Pancreas (tissue), 10 donors: ENCODE results near the gene C1QL1. TPM values are rescaled to one million over a fixed set of nuclear protein-coding genes. Genes with fewer than 3 reads are reported as not detected.
A peak's percentile ranks its signal among the peaks of the same experiment; 100 is the strongest.

Source experiments
- ATAC-seq, 4 donors: fragments of 200-7000 bp; cut with Tn5 transposase; one replicate each; pipeline versions ENCODE4 v1.8.0 to v1.9.1; 2020; ENCODE audit warnings: mild to moderate bottlenecking in 4 of 4, moderate library complexity in 4 of 4
- DNase-seq, 6 donors: peaks; one replicate each; pipeline ENCODE4 v3.0.0-alpha.2; 2020
- FAIRE-seq: peaks from 2 replicates; lab custom pipeline; 2012; peaks lifted over from hg19 to GRCh38; lab: Jason Lieb, UNC
- H3K27ac ChIP-seq, 4 donors: fragments of 200-600 bp; sonication (generic); 1 replicate in 3 of 4; 2 replicates in 1 of 4; pipeline versions ENCODE4 v1.5.0 to v1.8.0; 2020
- H3K27me3 ChIP-seq, 4 donors: fragments of 200-600 bp; one replicate each; pipeline ENCODE4 v1.8.0; 2021
- H3K36me3 ChIP-seq, 3 donors: fragments of 200-600 bp; sonication (generic) in 1 of 3; one replicate each; pipeline versions ENCODE4 v1.5.0 to v1.8.0; 2020 to 2021
- H3K4me1 ChIP-seq, 3 donors: fragments of 200-600 bp; one replicate each; pipeline ENCODE4 v1.8.0; 2021
- H3K4me3 ChIP-seq, 4 donors: fragments of 200-600 bp; sonication (generic) in 2 of 4; one replicate each; pipeline versions ENCODE4 v1.5.0 to v1.8.0; 2020 to 2021
- H3K9me3 ChIP-seq, 4 donors: fragments of 200-600 bp; one replicate each; pipeline ENCODE4 v1.8.0; 2021
- WGBS, 2 donors: extraction: QIAGEN DNeasy Blood & Tissue Kit; methylation state at CpG; one replicate each; pipeline ENCODE4 v1.1.7; 2013; 5-methylcytosine and 5-hydroxymethylcytosine counted together
- intact Hi-C, 3 donors: fragments of 100-400 bp; cut with DNase I; formaldehyde crosslinking; loops; one replicate each; pipeline versions ENCODE4 v1.11.1 to v1.14.2; 2022
- polyA plus RNA-seq, 2 donors: library from polyadenylated mRNA; stranded (reverse); fragments of 200-250 nt; gene quantifications; one replicate each; pipeline ENCODE4 v1.2.3, GENCODE V29; 2013
- total RNA-seq, 6 donors: library from RNA; stranded (reverse); fragmentation: NEBNext Ultra II Directional in 4 of 6; extraction: Animal tissue kit (Norgen Biotek cat#: 25700) in 4 of 6; gene quantifications; one replicate each; pipeline versions ENCODE4 v1.2.1 to v1.2.4, GENCODE V29; 2021 to 2023
- TF ChIP-seq, protein P1 (sequence below), 4 donors: fragments of 200-600 bp; sonication (generic) in 3 of 4; IDR thresholded peaks; one replicate each; pipeline versions ENCODE4 v1.5.0 to v1.8.0; 2021; ENCODE audit warnings: antibody characterized with exemption in 4 of 4
- donor health status: healthy with polysubstance abuse.
- donor health status: DM: no; HTN: no; CAD: no; lungs with moderate emphysema.
- donor health status: DM: no; HTN: no; CAD: no.
- donor health status: control.
- donor health status: control.
- donor health status: Bipolar disorder and iron deficiency.
- donor health status: DM: yes; HTN: yes; CAD: no.
- donor health status: DM: no; HTN: no; CAD: no.
- donor health status: DM: no; HTN: no; CAD: no.
- donor health status: DM: yes; HTN: yes; CAD: no.

Gene C1QL1
- total and polyA plus RNA-seq, 8 donors = 0.92 to 29.3 (median 3.5) TPM

DNA sequence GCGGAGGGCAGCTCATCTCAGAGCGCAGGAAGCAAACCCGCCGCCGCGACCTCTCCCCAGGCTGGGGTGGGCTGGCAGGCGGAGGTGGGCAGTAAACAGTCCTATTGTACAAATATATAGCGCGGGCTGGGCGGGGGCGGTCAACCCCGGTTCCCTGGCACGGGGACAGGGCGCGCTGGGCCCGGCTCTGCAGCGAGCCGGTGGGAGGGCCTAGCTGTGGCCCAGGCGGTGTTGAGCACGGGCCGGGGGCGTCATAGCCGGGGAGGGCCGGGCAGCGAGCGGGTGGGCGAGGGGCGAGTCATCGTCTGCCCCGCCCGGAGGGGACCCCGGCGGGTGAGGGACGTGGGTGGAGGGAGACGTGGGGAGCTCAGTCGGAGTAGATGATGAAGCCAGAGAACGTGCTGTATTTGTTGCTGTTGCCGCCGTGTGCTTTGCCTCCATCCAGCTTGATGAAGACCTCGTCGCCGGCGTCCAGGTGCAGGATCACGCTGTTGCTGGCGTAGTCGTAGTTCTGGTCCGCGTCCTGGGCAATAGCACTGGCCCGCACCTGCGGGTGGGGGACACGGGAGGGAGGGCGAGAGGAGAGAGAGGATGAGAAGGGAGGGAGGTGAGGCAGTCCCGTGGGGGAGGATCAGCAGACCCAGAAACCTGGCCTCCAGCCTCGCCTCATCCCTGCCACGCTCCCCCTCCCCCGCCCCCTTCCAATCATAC is 8.1 kb downstream of the C1QL1 start:
- H3K4me3 ChIP-seq = no peak overlapping the region
- TF ChIP-seq, protein P1, sequence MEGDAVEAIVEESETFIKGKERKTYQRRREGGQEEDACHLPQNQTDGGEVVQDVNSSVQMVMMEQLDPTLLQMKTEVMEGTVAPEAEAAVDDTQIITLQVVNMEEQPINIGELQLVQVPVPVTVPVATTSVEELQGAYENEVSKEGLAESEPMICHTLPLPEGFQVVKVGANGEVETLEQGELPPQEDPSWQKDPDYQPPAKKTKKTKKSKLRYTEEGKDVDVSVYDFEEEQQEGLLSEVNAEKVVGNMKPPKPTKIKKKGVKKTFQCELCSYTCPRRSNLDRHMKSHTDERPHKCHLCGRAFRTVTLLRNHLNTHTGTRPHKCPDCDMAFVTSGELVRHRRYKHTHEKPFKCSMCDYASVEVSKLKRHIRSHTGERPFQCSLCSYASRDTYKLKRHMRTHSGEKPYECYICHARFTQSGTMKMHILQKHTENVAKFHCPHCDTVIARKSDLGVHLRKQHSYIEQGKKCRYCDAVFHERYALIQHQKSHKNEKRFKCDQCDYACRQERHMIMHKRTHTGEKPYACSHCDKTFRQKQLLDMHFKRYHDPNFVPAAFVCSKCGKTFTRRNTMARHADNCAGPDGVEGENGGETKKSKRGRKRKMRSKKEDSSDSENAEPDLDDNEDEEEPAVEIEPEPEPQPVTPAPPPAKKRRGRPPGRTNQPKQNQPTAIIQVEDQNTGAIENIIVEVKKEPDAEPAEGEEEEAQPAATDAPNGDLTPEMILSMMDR (IDR thresholded peaks at IDR 0.05) = no peak
- H3K36me3 ChIP-seq = no peaks in the 10 kb centered on the region
- H3K9me3 ChIP-seq = no peaks in the 10 kb centered on the region
- no peak overlapping the region for H3K27ac ChIP-seq
- WGBS, 2 donors = 29% methylated on average over 51 to 56 of the region's 56 CpGs
- ATAC-seq (peak in 1 of 4 donors; percentile 11), DNase-seq (peak in 1 of 6 donors; percentile 52), FAIRE-seq (no peak)
- H3K27me3 ChIP-seq = peaks cover 0 to 3% (median 0%) of the 10 kb centered on the region in 4 donors
- intact Hi-C loops = no loop called here
- no peaks in the 10 kb centered on the region for H3K4me1 ChIP-seq

DNA sequence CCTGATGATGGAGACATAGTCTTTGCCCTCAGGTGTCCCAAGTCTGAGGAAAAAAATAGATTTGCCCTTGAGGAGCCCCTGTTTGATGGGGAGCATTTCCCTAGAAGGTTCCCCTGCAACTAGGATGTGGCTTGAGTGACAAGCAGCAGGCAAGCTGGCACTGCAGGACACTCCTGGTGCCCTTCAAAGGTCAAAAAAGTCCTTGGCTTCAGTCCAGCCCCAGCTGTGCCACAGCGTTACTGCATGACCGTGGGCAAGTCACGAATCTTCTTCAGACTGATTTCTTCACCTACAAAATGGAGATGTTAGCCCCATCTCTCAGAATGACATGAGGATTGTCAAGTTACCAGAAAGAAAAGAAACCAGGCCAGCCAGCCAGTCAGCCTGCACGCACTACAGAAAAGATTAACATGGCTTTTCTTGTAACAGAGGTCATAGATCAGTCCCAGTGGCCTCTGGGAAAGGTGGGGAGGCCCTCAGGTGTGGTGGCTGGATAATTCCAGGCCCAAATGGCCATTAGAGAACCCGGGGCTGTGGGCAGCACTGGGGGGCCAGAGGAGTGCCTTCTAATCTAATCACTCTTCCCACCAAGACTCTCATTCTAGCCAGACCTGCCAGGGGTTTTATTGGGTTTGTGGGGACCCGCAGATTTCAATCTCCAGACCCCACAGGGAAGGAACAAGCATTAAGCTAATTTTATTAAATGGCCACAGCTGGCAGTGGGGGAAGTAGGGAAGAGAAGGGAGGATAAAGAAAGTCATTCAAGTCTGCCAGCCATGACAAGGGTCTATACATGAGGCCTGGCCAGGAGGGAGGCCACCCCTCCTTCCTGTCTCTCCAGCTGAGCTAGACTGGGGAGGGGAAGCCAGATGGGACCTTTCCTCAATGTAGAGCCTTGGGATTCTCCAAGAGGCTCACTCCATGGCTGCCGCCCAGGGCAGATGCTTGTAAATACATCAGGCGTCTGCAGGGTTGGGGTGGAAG is 10.8 kb downstream of the C1QL1 start:
- H3K9me3 ChIP-seq = no peaks in the 10 kb centered on the region
- no peak for ATAC-seq
- peak in 1 of 6 donors; percentile 21 for DNase-seq
- no peaks in the 10 kb centered on the region for H3K4me1 ChIP-seq
- TF ChIP-seq, protein P1 (IDR thresholded peaks at IDR 0.05) = no peak
- peaks cover 0 to 3% (median 0%) of the 10 kb centered on the region in 4 donors for H3K27me3 ChIP-seq
- no peak overlapping the region for H3K27ac ChIP-seq
- FAIRE-seq = no peak
- WGBS, 2 donors = 63 to 66% methylated on average over 8 of the region's 8 CpGs
- no peaks in the 10 kb centered on the region for H3K36me3 ChIP-seq
- no peak overlapping the region for H3K4me3 ChIP-seq
- intact Hi-C loops = no loop called here

DNA sequence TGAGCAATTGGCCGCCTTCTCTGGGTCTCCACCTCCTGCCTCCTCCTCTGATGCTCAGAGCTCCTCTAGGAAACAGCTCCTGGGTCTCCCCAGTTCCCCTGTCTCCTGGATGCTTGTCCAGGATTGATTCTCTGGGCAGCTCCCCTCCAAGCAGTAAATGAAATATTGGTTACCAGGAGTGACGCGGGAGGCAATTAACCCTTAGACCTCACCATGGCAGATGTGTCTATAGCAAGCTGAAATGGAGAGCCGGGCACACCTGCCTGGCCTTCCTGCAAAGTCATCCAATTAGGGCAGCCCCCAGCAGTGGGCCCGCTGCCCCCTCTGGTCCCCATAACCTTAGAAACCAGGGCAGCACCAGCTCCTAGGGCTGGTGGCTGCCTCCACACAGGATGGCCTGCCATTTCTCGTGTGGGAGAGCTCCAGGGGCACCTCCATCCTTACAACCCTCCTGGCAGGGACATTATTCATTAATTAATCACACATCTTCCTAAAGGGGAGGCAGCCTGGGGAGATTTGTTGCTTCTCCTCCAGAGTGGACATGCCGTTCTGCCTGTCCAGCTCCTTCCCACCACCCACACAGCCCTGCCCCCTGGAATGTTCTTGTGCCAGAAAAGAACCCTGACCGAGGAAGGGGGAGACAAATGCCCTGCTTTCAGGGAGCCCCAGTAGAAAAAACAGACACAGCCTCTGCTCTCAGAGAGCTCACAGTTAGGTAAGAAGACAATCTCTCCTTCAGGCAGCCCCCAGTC is 12.3 kb downstream of the C1QL1 start:
- 61 to 65% methylated on average over 8 of the region's 8 CpGs for WGBS, 2 donors
- ATAC-seq (no peak), DNase-seq (peak in 1 of 6 donors; percentile 20), FAIRE-seq (no peak)
- intact Hi-C loops = no loop called here
- Histone ChIP-seq H3K27me3 (peaks cover 0 to 3% (median 0%) of the 10 kb centered on the region in 4 donors), H3K9me3 (no peaks in the 10 kb centered on the region), H3K4me3 (no peak overlapping the region), H3K4me1 (no peaks in the 10 kb centered on the region), H3K27ac (no peak overlapping the region), H3K36me3 (no peaks in the 10 kb centered on the region)
- TF ChIP-seq, protein P1 (IDR thresholded peaks at IDR 0.05) = no peak

DNA sequence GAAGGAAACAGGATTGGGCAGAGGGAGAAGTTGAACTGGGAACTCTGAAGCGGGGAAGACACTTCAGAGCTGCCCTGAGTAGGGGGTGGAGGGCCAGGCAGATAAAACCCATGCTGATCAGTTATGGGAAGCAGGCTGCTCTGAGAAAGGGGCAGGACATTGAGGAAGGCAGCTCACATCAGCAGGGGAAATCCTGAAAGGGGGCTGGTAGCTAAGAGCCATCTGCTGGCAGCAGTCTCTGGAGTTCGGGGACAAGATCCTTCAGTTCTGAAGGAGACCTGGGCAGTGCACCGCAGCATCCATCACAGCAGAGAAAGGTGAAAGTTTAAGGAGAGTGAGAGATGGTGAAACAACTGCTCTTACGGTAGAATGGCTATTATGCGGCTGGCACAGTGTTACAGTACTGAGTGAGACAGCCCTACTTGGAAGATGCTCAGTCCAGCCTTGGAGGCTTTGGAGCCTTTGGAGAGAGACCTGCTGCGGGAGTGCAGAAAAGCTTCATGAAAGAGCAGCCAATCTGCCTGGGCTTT is 15.1 kb downstream of the C1QL1 start:
- no peak for FAIRE-seq
- H3K4me1 ChIP-seq = peaks cover 0 to 3% (median 0%) of the 10 kb centered on the region in 3 donors
- TF ChIP-seq, protein P1 (IDR thresholded peaks at IDR 0.05) = no peak
- WGBS, 2 donors = 71 to 76% methylated on average over 6 of the region's 6 CpGs
- no peaks in the 10 kb centered on the region for H3K36me3 ChIP-seq
- H3K27ac ChIP-seq = no peak overlapping the region
- no peak for ATAC-seq
- intact Hi-C loops = no loop called here
- DNase-seq = peak in 1 of 6 donors; percentile 28
- no peak overlapping the region for H3K4me3 ChIP-seq
- H3K27me3 ChIP-seq = no peaks in the 10 kb centered on the region
- H3K9me3 ChIP-seq = no peaks in the 10 kb centered on the region
